HCT116 (cell line): ENCODE results near the gene RNF220.

ENCODE experiments used
- EGR1 ChIP-seq: IDR thresholded peaks from 2 replicates; pipeline ENCODE4 v1.6.1; 2012; ENCODE audit warnings: low read depth
- EZH2 ChIP-seq: fragments of 200-600 bp; sonication (generic); IDR thresholded peaks from 2 replicates; pipeline ENCODE4 v1.6.1; 2017; ENCODE audit warnings: antibody characterized with exemption, mixed run types
- EZH2phosphoT487 ChIP-seq: fragments of 200-600 bp; IDR thresholded peaks from 2 replicates; pipeline ENCODE4 v1.6.1; 2018; ENCODE audit warnings: antibody characterized with exemption, borderline replicate concordance
- FOSL1 ChIP-seq: IDR thresholded peaks from 2 replicates; pipeline ENCODE4 v1.6.1; 2012; ENCODE audit warnings: low read depth
- POLR2A ChIP-seq: IDR thresholded peaks from 2 replicates; pipeline ENCODE4 v1.7.0; 2011; ENCODE audit warnings: borderline replicate concordance; ENCODE audit not compliant: insufficient read depth, insufficient read length; ENCODE audit errors: extremely low read depth
- POLR2AphosphoS5 ChIP-seq: IDR thresholded peaks from 2 replicates; pipeline ENCODE4 v1.6.1; 2011; ENCODE audit warnings: mild to moderate bottlenecking, low read depth, low read length, moderate library complexity
- RAD21 ChIP-seq: IDR thresholded peaks from 2 replicates; pipeline ENCODE4 v1.6.1; 2012; ENCODE audit warnings: low read depth, mild to moderate bottlenecking
- YY1 ChIP-seq: IDR thresholded peaks from 2 replicates; pipeline ENCODE4 v1.6.1; 2011; ENCODE audit warnings: low read length, low read depth, moderate library complexity, mild to moderate bottlenecking; ENCODE audit not compliant: insufficient replicate concordance; ENCODE audit errors: extremely low read depth
- TF ChIP-seq, protein P1 (sequence below), 3 experiments: fragments of 200-600 bp in 1 of 3; sonication (generic) in 1 of 3; IDR thresholded peaks in 2 of 3; conservative IDR thresholded peaks in 1 of 3; 2 replicates each; pipeline ENCODE4 v1.5.1; 2012 to 2017; ENCODE audit warnings: low read depth in 2 of 3, low read length in 2 of 3, antibody characterized with exemption in 1 of 3, borderline replicate concordance in 1 of 3, control low read depth in 1 of 3, mild to moderate bottlenecking in 1 of 3, mixed read lengths in 1 of 3, mixed run types in 1 of 3, moderate library complexity in 1 of 3; ENCODE audit not compliant: insufficient read depth in 1 of 3
- TF ChIP-seq, protein P2 (sequence below): IDR thresholded peaks from 2 replicates; pipeline ENCODE4 v1.6.1; 2012
- TF ChIP-seq, protein P3 (sequence below): IDR thresholded peaks from 2 replicates; pipeline ENCODE4 v1.6.1; 2012; ENCODE audit warnings: low read depth

DNA sequence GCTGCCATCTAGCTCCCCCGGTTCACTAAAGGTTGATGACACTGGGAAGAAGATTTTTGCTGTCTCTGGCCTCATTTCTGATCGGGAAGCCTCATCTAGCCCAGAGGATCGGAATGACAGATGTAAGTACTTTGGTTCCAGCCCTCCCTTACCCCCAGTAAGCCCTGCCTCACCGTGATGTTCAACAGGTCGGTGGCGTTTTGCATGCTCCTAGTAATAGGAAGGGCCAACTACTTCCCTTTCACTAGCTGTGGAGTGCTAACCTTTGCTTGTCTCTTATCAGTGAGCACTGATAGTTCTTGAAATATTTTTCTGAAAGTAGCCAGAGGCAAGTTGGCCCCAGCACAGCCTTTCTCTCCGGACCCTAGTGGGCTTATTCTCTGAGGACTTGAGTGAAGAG is 7.5 kb downstream of the RNF220 start:
- TF ChIP-seq, protein P1, sequence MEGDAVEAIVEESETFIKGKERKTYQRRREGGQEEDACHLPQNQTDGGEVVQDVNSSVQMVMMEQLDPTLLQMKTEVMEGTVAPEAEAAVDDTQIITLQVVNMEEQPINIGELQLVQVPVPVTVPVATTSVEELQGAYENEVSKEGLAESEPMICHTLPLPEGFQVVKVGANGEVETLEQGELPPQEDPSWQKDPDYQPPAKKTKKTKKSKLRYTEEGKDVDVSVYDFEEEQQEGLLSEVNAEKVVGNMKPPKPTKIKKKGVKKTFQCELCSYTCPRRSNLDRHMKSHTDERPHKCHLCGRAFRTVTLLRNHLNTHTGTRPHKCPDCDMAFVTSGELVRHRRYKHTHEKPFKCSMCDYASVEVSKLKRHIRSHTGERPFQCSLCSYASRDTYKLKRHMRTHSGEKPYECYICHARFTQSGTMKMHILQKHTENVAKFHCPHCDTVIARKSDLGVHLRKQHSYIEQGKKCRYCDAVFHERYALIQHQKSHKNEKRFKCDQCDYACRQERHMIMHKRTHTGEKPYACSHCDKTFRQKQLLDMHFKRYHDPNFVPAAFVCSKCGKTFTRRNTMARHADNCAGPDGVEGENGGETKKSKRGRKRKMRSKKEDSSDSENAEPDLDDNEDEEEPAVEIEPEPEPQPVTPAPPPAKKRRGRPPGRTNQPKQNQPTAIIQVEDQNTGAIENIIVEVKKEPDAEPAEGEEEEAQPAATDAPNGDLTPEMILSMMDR (IDR thresholded peaks at IDR 0.05 in 2 of 3, conservative IDR thresholded peaks at IDR 0.05 in 1 of 3; ENCODE audit: borderline replicate concordance in 1 of 3, insufficient read depth in 1 of 3, low read depth in 2 of 3, low read length in 2 of 3): no peak
- TF ChIP-seq POLR2AphosphoS5 (no peak), POLR2A (no peak), EZH2 (no peak), FOSL1 (no peak), RAD21 (no peak), YY1 (no peak), EZH2phosphoT487 (no peak), EGR1 (no peak)
- TF ChIP-seq, protein P2, sequence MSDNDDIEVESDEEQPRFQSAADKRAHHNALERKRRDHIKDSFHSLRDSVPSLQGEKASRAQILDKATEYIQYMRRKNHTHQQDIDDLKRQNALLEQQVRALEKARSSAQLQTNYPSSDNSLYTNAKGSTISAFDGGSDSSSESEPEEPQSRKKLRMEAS: no peak
- TF ChIP-seq, protein P3, sequence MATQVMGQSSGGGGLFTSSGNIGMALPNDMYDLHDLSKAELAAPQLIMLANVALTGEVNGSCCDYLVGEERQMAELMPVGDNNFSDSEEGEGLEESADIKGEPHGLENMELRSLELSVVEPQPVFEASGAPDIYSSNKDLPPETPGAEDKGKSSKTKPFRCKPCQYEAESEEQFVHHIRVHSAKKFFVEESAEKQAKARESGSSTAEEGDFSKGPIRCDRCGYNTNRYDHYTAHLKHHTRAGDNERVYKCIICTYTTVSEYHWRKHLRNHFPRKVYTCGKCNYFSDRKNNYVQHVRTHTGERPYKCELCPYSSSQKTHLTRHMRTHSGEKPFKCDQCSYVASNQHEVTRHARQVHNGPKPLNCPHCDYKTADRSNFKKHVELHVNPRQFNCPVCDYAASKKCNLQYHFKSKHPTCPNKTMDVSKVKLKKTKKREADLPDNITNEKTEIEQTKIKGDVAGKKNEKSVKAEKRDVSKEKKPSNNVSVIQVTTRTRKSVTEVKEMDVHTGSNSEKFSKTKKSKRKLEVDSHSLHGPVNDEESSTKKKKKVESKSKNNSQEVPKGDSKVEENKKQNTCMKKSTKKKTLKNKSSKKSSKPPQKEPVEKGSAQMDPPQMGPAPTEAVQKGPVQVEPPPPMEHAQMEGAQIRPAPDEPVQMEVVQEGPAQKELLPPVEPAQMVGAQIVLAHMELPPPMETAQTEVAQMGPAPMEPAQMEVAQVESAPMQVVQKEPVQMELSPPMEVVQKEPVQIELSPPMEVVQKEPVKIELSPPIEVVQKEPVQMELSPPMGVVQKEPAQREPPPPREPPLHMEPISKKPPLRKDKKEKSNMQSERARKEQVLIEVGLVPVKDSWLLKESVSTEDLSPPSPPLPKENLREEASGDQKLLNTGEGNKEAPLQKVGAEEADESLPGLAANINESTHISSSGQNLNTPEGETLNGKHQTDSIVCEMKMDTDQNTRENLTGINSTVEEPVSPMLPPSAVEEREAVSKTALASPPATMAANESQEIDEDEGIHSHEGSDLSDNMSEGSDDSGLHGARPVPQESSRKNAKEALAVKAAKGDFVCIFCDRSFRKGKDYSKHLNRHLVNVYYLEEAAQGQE: no peak
